Measurements from ENCODE around the gene CCDC88B.

CCDC88B gene

DNA sequence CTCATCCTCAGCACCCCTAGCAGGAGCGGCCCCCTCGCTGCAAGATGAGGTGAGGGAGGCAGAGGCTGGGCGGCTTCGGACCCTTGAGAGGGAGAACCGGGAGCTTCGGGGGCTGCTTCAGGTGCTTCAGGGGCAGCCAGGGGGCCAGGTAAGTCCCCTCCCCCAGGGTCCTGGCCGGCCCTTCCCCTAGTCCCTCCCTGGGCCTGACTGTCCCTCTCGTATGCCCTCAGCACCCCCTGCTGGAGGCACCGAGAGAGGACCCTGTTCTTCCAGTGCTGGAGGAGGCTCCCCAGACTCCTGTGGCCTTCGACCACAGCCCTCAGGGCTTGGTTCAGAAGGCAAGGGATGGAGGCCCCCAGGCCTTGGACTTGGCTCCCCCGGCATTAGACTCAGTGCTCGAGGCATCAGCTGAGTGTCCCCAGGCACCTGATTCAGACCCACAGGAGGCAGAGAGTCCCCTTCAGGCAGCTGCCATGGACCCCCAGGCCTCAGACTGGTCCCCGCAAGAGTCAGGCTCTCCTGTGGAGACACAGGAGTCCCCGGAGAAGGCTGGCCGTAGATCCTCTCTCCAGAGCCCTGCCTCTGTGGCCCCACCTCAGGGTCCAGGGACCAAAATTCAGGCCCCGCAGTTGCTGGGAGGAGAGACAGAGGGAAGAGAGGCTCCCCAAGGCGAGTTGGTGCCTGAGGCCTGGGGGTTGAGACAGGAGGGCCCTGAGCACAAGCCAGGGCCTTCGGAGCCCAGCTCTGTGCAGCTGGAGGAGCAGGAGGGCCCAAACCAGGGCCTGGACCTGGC is 4.0 kb downstream of the CCDC88B start:
- no peak for DNase-seq

DNA sequence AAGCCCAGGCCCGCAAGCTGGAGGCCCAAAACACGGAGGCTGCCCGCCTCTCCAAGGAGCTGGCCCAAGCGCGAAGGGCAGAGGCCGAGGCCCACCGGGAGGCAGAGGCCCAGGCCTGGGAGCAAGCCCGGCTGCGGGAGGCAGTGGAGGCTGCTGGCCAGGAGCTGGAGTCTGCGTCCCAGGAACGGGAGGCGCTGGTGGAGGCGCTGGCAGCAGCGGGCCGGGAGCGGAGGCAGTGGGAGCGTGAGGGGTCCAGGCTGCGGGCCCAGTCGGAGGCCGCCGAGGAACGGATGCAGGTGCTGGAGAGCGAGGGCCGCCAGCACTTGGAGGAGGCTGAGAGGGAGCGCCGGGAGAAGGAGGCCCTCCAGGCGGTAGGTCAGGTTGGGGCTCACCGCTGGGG is 4.8 kb downstream of the CCDC88B start:
- DNase-seq: no peak

DNA sequence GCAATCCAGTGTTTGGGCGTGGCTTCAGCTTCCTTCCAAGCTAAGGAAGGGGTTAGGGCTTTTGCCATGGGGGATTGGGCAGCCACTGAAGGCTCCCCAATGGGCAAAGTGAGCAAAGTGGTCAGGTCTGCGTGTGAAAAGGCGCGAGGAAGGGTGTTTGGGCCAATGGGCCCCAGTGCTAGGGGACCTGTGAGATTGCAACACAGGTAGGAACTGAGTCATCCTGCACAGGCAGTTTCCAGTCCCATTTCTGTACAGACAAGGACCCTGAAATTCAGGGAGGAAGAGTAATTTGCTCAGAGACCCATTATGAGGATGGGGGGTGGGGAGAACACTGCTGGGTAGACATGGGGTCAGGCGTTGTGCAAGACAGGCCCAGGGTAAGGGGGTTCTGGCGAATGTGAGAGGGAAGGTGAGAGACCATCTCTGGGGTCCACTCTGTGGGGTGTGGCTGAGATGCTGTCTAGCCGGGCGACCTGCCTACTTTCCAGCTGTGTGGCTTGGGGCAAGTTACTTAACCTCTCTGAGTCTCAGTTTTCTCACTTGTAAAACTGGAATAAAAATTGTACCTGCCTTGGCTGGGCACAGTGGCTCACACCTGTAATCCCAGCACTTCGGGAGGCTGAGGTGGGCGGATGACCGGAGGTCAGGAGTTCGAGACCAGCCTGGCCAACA is 7.3 kb downstream of the CCDC88B start:
- DNase-seq: no peak

DNA sequence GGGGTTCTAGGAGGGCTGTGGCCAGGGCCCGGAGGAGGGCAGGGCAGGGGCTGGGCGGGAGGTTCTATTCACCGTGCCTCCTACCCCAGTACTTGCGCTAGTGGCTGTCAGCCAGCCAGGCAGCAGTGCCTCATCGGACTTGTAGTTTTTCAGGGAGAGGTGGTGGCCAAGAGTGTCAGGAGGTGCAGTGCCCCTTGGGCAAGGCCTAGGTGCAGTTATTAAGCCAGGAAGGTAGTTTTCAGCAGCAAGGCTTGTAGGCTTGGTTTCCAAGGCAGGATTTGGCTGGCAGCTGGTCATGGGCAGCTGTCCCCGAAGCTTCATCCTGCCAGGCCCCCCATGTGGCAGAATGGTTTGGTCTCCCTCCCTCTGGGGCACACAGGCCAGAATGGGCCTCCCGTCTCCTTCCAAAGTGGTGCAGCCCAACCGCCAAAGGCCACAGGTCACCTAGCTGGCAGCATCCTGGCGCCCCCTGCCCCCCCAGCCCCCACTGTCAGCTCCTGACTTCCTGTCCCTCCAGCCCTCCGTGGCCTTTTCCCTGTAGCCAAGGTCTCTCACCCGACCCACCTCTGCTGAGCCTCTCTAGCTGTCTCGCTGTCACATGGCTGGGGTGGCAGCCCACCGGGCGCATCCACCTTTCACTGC is 8.5 kb downstream of the CCDC88B start:
- DNase-seq: no peak

DNA sequence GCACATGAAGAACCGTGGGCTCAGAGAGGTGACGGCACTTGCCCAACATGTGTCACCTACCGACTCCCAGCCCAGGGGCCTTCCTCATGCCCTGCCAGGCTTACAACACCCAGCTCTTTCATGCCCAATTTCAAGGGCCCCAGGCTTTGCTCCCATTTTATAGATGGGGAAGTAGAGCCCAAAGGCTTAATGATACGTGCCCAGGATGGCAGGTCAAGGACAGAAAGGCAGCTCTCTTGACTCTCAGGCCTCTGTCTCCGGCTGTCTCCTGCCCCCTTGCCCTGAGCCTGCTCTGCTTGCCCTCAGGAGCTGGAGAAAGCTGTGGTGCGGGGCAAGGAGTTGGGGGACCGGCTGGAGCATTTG is 9.0 kb downstream of the CCDC88B start:
- no peak for DNase-seq

DNA sequence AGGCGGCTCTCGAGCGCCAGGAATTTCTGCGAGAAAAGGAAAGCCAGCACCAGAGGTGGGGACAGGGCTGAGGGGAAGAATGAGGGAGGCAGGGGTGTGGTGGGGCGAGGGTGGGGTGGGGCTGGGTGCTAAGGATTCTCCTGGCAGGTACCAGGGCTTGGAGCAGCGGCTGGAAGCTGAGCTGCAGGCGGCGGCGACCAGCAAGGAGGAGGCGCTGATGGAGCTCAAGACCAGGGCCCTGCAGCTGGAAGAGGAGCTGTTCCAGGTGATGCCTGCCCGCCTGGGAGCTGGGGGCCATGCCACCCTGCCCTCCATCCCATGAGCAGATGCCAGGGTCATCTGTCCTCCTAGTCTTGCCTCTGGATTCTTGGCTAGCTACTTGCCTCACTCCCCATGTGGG is 9.4 kb downstream of the CCDC88B start:
- DNase-seq: no peak

DNA sequence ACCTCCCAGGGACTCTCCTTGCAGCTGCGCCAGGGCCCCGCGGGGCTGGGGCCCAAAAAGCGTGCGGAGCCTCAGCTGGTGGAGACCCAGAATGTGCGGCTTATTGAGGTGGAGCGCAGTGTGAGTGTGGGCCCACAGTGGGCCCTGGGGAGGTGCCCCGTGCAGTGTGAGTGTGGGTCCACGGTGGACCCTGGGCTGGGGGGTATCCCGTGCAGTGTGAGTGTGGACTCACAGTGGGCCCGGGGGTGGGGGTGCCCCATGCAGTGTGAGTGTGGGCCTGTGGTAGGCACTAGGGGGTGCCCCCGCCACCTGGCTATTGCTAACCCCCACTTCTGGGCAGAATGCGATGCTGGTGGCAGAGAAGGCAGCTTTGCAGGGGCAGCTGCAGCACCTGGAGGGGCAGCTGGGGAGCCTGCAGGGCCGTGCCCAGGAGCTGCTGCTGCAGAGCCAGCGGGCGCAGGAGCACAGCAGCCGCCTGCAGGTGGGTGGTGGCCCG is 11.2 kb downstream of the CCDC88B start:
- DNase-seq: no peak

DNA sequence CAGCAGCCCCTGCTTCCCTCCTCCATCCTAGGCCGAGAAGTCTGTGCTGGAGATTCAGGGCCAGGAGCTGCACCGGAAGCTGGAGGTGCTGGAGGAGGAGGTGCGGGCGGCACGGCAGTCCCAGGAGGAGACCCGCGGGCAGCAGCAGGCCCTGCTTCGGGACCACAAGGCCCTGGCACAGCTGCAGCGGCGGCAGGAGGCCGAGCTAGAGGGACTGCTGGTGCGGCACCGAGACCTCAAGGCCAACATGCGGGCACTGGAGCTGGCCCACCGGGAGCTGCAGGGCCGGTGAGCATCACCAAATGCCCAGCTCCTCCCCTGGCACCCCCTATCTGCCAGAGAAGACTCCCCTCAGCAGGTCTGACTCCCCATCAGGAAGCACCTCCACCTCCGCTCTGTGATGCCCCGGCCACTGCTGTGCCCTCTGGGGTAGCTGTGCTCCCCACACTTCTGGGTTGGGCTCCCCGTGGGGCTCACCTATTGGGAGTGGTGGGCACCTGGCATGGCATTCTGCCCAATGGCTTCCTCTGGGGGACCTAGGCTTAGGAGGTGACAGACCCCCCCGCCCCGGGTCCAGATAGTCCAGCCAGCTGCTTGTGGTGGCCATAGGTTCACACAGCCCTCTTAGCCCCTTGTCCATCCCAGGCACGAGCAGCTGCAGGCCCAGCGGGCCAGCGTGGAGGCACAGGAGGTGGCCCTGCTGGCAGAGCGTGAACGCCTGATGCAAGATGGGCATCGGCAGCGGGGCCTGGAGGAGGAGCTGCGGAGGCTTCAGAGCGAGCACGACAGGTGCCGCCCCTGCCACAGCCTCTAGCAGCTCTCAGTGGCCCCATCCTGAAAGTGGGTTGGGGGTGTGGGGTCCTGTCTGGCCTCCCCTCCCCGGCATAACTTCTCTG is 12.3 kb downstream of the CCDC88B start:
- no peak for DNase-seq

DNA sequence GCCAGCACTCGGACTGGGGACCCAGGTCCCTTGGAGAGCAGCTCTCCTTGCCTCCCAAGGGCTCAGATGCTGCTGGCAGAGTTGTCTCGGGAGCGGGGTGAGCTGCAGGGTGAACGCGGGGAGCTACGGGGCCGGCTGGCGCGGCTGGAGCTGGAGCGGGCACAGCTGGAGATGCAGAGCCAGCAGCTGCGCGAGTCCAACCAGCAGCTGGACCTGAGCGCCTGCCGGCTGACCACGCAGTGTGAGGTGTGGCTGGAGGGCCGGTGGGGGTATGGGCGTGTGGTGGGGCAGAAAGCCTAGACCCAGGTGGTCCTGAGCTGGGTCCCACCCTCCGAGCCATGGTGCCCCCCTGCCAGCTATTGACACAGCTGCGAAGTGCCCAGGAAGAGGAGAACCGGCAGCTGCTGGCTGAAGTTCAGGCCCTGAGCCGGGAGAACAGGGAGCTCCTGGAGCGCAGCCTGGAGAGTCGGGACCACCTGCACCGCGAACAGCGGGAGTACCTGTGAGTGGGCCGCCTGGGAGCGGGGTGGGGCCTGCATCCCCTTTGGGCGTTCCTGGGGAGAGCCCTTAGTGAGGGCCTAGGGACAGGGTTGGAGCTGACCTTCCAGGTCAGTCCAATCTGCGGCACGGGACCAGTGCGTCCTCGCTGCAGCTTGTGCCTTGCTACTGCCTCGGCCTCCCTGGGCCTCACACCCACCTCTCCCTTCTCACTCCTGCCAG is 13.2 kb downstream of the CCDC88B start:
- no peak for DNase-seq

DNA sequence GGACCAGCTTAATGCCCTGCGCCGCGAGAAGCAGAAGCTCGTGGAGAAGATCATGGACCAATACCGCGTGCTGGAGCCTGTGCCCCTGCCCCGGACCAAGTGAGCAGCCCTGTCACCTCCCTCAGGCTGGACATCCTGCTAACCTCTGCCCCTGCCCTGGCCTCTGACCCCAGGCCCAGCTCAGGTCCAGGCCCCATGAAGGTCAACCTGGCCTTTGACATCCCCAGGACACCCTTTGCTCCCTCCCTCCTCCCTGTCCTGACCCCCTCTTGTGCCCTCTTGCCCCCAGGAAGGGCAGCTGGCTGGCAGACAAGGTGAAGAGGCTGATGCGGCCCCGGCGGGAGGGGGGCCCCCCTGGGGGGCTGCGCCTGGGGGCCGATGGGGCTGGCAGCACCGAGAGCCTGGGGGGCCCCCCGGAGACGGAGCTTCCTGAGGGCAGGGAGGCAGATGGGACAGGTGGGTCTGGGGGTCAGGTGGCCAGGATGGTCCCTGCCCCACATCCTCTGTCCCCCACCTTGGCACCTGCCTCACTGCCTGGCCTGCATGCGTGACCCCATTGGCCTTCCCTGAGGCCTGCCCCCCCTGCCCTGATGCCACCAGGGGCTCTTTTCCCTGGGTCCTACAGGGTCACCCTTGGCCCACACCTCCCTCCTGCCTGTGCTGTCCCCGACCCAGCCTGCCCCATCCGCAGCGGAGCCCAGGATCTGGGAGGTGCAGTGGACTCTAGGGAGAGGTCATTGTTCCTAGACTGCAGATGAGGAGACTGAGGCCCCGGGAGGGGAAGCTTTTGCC is 13.9 kb downstream of the CCDC88B start:
- no peak for DNase-seq

DNA sequence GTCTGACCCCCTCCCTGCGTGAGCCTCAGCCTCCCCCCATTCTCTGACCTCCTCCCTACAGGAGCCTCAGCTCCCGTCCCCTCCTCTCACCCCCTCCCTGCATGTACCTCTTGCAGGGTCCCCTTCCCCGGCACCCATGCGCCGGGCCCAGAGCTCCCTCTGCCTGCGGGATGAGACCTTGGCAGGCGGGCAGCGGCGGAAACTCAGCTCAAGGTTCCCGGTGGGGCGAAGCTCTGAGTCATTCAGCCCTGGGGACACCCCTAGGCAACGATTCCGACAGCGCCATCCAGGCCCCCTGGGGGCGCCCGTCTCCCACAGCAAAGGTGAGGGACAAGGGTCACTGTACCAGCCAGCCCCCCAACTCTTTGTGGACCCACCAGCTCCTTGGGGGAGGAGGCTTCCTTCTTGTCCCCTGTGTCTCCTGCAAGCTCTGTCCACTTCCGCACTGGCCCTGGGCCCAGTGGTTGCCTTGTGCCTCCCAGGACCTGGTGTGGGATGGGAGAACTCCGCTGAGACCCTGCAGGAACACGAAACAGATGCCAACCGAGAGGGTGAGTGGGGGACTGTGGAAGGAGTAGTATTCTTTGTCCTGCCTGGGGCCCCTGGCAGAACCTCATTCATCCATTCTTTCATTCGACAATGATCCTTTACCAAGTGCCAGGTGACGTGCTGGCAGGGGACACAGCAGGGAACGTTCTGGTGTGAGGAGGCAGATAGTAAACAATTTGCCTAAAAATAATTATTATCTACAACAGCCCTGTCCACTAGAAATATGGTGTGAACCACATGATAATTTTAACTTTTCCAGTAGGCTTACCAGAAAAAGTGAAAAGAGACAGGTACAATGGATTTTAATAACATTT is 15.3 kb downstream of the CCDC88B start:
- peak; percentile 70 to 75 for DNase-seq

DNA sequence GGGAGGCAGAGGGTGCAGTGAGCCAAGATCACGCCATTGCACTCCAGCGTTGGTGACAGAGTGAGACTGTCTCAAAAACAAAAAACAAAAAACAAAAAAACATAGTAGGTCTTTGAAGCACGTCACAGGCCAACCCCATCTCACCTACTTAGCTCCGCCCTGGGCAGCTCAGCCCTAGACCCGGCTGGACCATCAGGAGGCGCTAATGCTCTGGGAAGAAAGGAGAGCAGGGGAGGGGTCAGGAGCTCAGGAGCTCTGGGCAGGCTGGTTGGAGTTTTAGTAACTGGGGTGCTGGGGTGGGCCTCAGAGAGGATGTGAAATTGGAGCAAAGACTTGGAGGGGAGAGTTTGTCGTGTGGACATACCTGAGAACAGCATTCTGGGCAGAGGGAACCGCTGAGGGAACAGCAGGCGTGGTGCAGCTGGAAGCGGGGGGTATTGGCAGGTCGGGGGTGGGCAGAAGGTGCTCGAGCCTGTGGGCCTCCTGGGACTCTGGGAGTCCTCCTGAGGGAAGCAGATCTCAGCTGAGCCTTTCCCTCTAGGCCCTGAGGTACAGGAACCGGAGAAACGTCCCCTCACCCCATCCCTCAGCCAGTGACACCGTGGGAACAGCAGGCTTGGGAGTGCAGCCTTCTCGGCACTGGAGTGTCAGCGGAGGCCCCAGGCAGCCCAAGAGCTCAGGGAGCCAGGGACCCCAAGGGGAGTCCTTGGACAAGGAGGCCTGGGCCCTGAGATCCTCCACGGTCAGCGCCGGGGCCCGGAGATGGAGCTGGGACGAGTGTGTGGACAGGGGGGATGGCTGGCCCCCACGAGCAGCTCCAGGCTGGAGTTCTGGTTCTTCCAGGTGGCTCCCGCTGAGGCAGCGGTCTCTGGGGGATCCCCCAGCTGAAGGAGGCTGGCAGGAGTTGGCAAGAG is 16.8 kb downstream of the CCDC88B start:
- peak; percentile 73 to 74 for DNase-seq

DNA sequence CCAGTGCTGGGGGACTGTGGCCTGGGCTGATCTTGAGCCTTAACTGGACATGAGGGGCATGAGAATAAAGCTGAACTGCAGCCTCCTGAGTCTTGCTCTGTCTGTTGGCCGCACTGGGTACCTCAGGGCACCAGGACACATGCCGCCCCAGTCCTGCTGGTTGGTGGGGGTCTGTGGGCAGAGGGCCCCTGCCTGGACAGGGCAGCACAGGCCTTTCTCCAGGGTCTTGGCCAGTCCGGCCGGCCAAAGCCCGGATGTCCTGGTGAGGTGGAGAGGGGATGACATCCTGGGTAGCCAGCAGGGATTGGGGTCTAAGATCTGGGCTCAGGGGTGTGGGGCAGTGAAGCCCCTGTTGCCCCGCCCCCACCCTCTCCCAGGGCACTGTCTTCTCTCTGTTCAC is 17.4 kb downstream of the CCDC88B start:
- DNase-seq: no peak

DNA sequence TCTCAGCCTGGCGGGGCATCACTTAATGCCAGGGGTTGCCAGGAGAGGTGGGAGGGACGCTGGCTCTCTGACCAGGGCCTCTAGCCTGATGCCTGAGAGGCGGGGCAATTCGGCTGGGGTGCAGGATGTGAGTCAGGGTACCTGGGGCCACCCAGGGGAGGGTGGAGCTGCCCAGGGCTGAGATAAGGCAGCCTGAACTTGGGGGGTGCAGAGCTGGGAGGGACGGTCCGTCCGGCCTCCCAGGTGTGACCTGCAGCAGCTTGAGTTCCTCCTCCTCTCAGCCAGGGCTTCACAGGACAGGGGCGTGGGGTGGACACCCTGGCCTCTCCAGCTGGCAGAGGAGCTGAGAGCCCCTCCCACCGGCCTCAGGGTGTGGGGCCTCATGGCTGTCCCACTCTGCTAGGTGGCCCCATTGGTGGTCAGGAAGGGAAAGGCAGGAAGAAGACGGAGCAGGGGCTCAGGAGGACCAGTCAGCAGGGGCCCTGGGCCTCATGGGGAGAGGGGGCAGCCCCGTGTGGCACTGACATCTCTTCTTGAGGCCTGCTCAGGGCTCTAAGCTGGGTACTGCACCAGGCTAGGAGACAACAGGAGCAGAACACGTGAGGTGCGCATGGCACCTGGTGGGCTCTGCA is 18.0 kb downstream of the CCDC88B start:
- DNase-seq: peak; percentile 82 to 84

DNA sequence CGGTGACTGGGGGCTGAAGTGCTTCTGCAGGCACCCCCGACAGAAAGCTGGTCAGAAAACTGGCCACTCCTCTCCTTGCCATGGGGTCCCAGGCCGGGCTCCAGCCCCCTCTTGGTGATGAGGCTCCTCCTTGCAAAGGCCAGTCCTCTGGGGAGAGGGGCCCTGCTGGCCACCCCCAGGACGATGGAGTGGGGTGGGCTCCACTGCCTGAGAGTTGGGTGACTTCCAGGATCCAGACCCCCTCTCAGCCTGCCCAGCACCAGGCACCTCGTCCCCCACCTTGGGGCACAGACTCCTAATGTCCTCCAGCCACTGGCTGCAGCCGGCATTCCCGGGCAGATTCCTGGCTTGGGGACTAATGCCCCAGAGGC is 18.5 kb downstream of the CCDC88B start:
- no peak for DNase-seq

DNA sequence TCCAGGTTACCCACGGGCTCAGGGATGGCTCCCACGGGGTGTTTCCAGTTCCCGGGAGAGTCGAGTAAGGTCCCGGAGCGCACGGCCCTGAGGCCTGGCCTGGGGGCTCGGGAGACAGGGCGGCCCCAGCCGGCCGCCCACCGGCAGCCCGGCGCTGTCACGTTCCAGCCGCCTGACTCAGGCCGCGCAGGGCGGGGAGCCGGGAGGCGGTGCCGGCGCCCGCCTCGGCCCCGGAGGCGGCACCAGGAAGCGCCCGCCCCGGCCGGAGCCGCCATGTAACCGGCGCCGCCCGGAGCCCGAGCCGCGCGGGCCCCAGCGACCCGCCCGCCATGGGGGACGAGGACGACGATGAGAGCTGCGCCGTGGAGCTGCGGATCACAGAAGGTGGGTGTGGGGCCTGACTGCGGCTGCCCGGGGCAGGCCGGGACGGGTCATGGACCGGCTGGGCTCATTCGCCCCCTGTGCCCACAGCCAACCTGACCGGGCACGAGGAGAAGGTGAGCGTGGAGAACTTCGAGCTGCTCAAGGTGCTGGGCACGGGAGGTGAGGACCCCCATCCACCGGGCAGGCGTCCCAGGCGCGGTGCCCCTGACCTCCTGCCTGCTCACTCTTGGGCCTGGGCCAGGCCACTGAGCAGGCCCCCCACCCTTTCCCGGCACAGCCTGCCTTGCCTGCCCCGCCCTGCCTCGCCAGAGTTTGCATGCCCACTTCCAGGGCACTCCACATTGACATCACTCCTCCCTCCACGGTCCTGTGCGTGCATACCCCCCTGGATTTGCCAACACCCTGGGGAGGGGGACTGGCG is 19.1 kb downstream of the CCDC88B start, which contains the start of gene RPS6KA4:
TSS of gene RPS6KA4 (plus strand) at position 256 of the 805 bp plus-strand sequence. CDS start at position 330, 74 bp downstream.
- DNase-seq: peak; percentile 67 to 80

DNA sequence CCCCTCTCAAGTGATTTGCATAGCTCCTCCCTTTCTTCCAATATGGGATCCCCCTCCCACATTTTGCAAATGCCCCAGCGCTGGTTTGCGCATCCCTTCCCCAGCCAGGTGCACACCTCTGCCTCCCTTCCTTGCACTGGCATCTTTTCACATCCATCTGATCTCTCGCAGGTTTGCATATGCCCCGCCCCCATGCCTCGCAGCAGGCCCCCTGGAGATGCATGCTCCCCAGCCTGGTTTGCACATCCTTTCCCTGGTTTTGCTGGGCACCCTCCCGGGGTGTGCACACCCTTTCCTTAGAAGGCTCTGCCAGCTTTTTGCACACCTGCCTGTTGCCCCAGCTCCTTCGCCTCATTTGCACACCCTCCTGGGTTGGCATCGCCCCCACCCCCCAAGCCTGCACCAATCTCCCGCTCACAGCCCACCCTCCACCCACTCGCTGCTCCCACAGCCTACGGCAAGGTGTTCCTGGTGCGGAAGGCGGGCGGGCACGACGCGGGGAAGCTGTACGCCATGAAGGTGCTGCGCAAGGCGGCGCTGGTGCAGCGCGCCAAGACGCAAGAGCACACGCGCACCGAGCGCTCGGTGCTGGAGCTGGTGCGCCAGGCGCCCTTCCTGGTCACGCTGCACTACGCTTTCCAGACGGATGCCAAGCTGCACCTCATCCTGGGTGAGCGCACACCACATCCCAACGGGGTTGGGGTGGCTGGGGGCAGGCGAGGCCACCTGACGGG is 19.9 kb downstream of the CCDC88B start:
- DNase-seq: peak; percentile 54 to 64
